KMS-11 (cell line): ENCODE measurements around the gene CTRB1.

Source experiments
- H2AFZ ChIP-seq: fragments of 200-600 bp; sonication (generic); 2 replicates; pipeline ENCODE4 v1.6.1; 2016; ENCODE audit warnings: antibody characterized with exemption, mixed run types, low read depth
- H3K27ac ChIP-seq: fragments of 200-600 bp; sonication (generic); 2 replicates; pipeline ENCODE4 v1.6.1; 2016; ENCODE audit warnings: mild to moderate bottlenecking, mixed run types
- H3K27me3 ChIP-seq: fragments of 200-600 bp; sonication (generic); 2 replicates; pipeline ENCODE4 v1.6.1; 2017; ENCODE audit warnings: mild to moderate bottlenecking, low read depth, mixed run types, moderate library complexity; ENCODE audit not compliant: insufficient read depth
- H3K36me3 ChIP-seq: fragments of 200-600 bp; sonication (generic); 2 replicates; pipeline ENCODE4 v1.6.1; 2017; ENCODE audit warnings: mild to moderate bottlenecking, mixed run types; ENCODE audit not compliant: insufficient read depth
- H3K4me1 ChIP-seq: fragments of 200-600 bp; sonication (generic); 2 replicates; pipeline ENCODE4 v1.6.1; 2016; ENCODE audit warnings: mild to moderate bottlenecking, low read depth, mixed run types; ENCODE audit not compliant: poor library complexity, severe bottlenecking
- H3K4me2 ChIP-seq: fragments of 200-600 bp; sonication (generic); 2 replicates; pipeline ENCODE4 v1.7.0; 2016; ENCODE audit warnings: mild to moderate bottlenecking, mixed run types
- H3K4me3 ChIP-seq: fragments of 200-600 bp; sonication (generic); IDR thresholded peaks from 2 replicates; pipeline ENCODE4 v1.6.1; 2017; ENCODE audit warnings: low read depth, low read length, mixed read lengths; ENCODE audit not compliant: insufficient read depth
- H3K79me2 ChIP-seq: fragments of 200-600 bp; sonication (generic); 2 replicates; pipeline ENCODE4 v1.6.1; 2016; ENCODE audit warnings: low read depth, mixed run types; ENCODE audit not compliant: insufficient read depth
- H3K9ac ChIP-seq: fragments of 200-600 bp; sonication (generic); 2 replicates; pipeline ENCODE4 v1.6.1; 2016; ENCODE audit warnings: mild to moderate bottlenecking, mixed run types
- H4K20me1 ChIP-seq: fragments of 200-600 bp; sonication (generic); 2 replicates; pipeline ENCODE4 v1.6.1; 2016; ENCODE audit warnings: mild to moderate bottlenecking, mixed run types; ENCODE audit not compliant: insufficient read depth
- TF ChIP-seq, protein P1 (sequence below): fragments of 200-600 bp; sonication (generic); conservative IDR thresholded peaks from 2 replicates; pipeline ENCODE4 v1.6.1; 2017; ENCODE audit warnings: low read depth, mild to moderate bottlenecking, antibody characterized with exemption, low read length, moderate library complexity, mixed read lengths

The CTRB1 gene

GRCh38 chr16:75176926-75177325 lies 41.9 kb upstream of the CTRB1 start:
- no peak overlapping the region for H3K4me3 ChIP-seq
- no peaks in the 10 kb centered on the region for H3K36me3 ChIP-seq
- no peak overlapping the region for H3K27ac ChIP-seq
- no peak overlapping the region for H3K4me2 ChIP-seq
- H3K79me2 ChIP-seq: no peaks in the 10 kb centered on the region
- TF ChIP-seq, protein P1, sequence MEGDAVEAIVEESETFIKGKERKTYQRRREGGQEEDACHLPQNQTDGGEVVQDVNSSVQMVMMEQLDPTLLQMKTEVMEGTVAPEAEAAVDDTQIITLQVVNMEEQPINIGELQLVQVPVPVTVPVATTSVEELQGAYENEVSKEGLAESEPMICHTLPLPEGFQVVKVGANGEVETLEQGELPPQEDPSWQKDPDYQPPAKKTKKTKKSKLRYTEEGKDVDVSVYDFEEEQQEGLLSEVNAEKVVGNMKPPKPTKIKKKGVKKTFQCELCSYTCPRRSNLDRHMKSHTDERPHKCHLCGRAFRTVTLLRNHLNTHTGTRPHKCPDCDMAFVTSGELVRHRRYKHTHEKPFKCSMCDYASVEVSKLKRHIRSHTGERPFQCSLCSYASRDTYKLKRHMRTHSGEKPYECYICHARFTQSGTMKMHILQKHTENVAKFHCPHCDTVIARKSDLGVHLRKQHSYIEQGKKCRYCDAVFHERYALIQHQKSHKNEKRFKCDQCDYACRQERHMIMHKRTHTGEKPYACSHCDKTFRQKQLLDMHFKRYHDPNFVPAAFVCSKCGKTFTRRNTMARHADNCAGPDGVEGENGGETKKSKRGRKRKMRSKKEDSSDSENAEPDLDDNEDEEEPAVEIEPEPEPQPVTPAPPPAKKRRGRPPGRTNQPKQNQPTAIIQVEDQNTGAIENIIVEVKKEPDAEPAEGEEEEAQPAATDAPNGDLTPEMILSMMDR: no peak
- H3K4me1 ChIP-seq: no peaks in the 10 kb centered on the region
- H3K9ac ChIP-seq: no peak overlapping the region
- H4K20me1 ChIP-seq: no peaks in the 10 kb centered on the region
- H3K27me3 ChIP-seq: no peaks in the 10 kb centered on the region
- no peak overlapping the region for H2AFZ ChIP-seq

- Histone ChIP-seq H3K27ac (no peak overlapping the region), H3K9ac (no peak overlapping the region), H4K20me1 (no peaks in the 10 kb centered on the region), H3K79me2 (no peaks in the 10 kb centered on the region), H3K4me1 (no peaks in the 10 kb centered on the region), H2AFZ (no peak overlapping the region), H3K36me3 (no peaks in the 10 kb centered on the region), H3K27me3 (no peaks in the 10 kb centered on the region), H3K4me2 (no peak overlapping the region), H3K4me3 (no peak overlapping the region)
- TF ChIP-seq, protein P1: no peak
Measured at GRCh38 chr16:75179208-75179607, 39.6 kb upstream of the CTRB1 start.

- Histone ChIP-seq H3K9ac (no peak overlapping the region), H3K27ac (no peak overlapping the region), H3K4me1 (no peaks in the 10 kb centered on the region), H3K4me3 (no peak overlapping the region), H2AFZ (no peak overlapping the region), H3K4me2 (no peak overlapping the region), H3K36me3 (no peaks in the 10 kb centered on the region), H3K27me3 (no peaks in the 10 kb centered on the region), H4K20me1 (no peaks in the 10 kb centered on the region), H3K79me2 (no peaks in the 10 kb centered on the region)
- TF ChIP-seq, protein P1: no peak
Measured at GRCh38 chr16:75181630-75182029, 37.2 kb upstream of the CTRB1 start.

GRCh38 chr16:75188832-75189477 lies 29.8 kb upstream of the CTRB1 start:
- Histone ChIP-seq H3K4me2 (no peak overlapping the region), H3K79me2 (no peaks in the 10 kb centered on the region), H3K4me1 (no peaks in the 10 kb centered on the region), H2AFZ (no peak overlapping the region), H3K27me3 (no peaks in the 10 kb centered on the region), H3K36me3 (no peaks in the 10 kb centered on the region), H3K4me3 (no peak overlapping the region), H3K27ac (no peak overlapping the region), H3K9ac (no peak overlapping the region), H4K20me1 (no peaks in the 10 kb centered on the region)
- TF ChIP-seq, protein P1: no peak
